Measurements from ENCODE around the gene CDH15. TPM values are rescaled to one million over a fixed set of nuclear protein-coding genes. Genes with fewer than 3 reads are reported as not detected.

The CDH15 gene
- polyA plus RNA-seq, 1 donor from 2014 or later: not detected

GRCh38 chr16:89161763-89162713, 9.5 kb upstream of the CDH15 start:
- no peak overlapping the region for H3K4me3 ChIP-seq (ENCODE audit: low read length)
- no peak overlapping the region for H2AFZ ChIP-seq (ENCODE audit: low read depth, low read length)
- no peak overlapping the region for H3K4me2 ChIP-seq (ENCODE audit: low read length)
- H3F3A ChIP-seq (ENCODE audit: insufficient read depth, low read length, poor library complexity, severe bottlenecking): no peaks in the 10 kb centered on the region
- no peak for TF ChIP-seq EP300 (conservative IDR thresholded peaks at IDR 0.05; ENCODE audit: poor library complexity, severe bottlenecking)
- TF ChIP-seq REST (IDR thresholded peaks at IDR 0.05; ENCODE audit: borderline replicate concordance): no peak
- TF ChIP-seq, protein P1, sequence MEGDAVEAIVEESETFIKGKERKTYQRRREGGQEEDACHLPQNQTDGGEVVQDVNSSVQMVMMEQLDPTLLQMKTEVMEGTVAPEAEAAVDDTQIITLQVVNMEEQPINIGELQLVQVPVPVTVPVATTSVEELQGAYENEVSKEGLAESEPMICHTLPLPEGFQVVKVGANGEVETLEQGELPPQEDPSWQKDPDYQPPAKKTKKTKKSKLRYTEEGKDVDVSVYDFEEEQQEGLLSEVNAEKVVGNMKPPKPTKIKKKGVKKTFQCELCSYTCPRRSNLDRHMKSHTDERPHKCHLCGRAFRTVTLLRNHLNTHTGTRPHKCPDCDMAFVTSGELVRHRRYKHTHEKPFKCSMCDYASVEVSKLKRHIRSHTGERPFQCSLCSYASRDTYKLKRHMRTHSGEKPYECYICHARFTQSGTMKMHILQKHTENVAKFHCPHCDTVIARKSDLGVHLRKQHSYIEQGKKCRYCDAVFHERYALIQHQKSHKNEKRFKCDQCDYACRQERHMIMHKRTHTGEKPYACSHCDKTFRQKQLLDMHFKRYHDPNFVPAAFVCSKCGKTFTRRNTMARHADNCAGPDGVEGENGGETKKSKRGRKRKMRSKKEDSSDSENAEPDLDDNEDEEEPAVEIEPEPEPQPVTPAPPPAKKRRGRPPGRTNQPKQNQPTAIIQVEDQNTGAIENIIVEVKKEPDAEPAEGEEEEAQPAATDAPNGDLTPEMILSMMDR (IDR thresholded peaks at IDR 0.05; ENCODE audit: poor library complexity, severe bottlenecking): no peak
- no peak for TF ChIP-seq MXI1 (conservative IDR thresholded peaks at IDR 0.05; ENCODE audit: poor library complexity, severe bottlenecking)
- no peak for TF ChIP-seq RAD21 (conservative IDR thresholded peaks at IDR 0.05)
- no peak for TF ChIP-seq TAF1 (IDR thresholded peaks at IDR 0.05; ENCODE audit: low read depth)
- no peak for TF ChIP-seq EZH2 (IDR thresholded peaks at IDR 0.05; ENCODE audit: borderline replicate concordance, insufficient read depth, low read length, poor library complexity, severe bottlenecking)
- TF ChIP-seq SMC3 (conservative IDR thresholded peaks at IDR 0.05; ENCODE audit: poor library complexity): no peak
- TF ChIP-seq POLR2AphosphoS5 (IDR thresholded peaks at IDR 0.05): no peak
- no peaks in the 10 kb centered on the region for H3K36me3 ChIP-seq (ENCODE audit: insufficient read depth, low read length)
- no peaks in the 10 kb centered on the region for H3K9me3 ChIP-seq (ENCODE audit: low read length)
- H3K9ac ChIP-seq (ENCODE audit: low read length): no peak overlapping the region
- no peak overlapping the region for H3K27ac ChIP-seq (ENCODE audit: low read length)
- no peaks in the 10 kb centered on the region for H4K20me1 ChIP-seq (ENCODE audit: insufficient read depth)
- no peaks in the 10 kb centered on the region for H3K27me3 ChIP-seq (ENCODE audit: insufficient read depth, low read depth, low read length)
- H3K9me2 ChIP-seq (ENCODE audit: insufficient read depth, low read length): no peaks in the 10 kb centered on the region
- no peaks in the 10 kb centered on the region for H3K79me2 ChIP-seq (replicated peaks; ENCODE audit: insufficient read depth, low read length)

DNA sequence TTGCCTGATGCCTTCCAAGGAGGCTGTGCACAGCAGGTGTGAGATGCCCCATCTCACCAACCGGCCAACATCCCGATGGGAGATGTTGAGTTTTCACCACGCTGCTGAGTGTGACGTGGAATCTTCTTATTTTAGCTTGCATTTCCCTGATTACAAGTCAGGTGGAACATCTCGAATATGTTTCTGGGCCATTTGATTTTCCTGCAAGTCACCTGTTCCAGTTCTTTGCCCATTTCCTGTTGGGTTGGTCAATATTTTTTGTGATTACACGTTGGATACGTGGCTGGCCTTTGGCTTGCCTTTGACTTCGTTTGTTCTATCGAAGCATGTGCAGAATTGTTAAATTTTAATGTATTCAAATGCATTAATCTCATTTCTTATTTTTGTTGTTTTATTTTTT, 8.3 kb upstream of the CDH15 start:
- Histone ChIP-seq H3K9me2 (ENCODE audit: insufficient read depth, low read length) (no peaks in the 10 kb centered on the region), H3K36me3 (ENCODE audit: insufficient read depth, low read length) (no peaks in the 10 kb centered on the region), H3K9me3 (ENCODE audit: low read length) (no peaks in the 10 kb centered on the region), H3K79me2 (replicated peaks; ENCODE audit: insufficient read depth, low read length) (no peaks in the 10 kb centered on the region), H3K4me2 (ENCODE audit: low read length) (no peak overlapping the region), H3K4me3 (ENCODE audit: low read length) (no peak overlapping the region), H3K27me3 (ENCODE audit: insufficient read depth, low read depth, low read length) (no peaks in the 10 kb centered on the region), H3F3A (ENCODE audit: insufficient read depth, low read length, poor library complexity, severe bottlenecking) (no peaks in the 10 kb centered on the region), H2AFZ (ENCODE audit: low read depth, low read length) (no peak overlapping the region), H4K20me1 (ENCODE audit: insufficient read depth) (no peaks in the 10 kb centered on the region), H3K9ac (ENCODE audit: low read length) (no peak overlapping the region), H3K27ac (ENCODE audit: low read length) (no peak overlapping the region)
- TF ChIP-seq, protein P1 (IDR thresholded peaks at IDR 0.05; ENCODE audit: poor library complexity, severe bottlenecking): no peak
- no peak for TF ChIP-seq EP300 (conservative IDR thresholded peaks at IDR 0.05; ENCODE audit: poor library complexity, severe bottlenecking)
- no peak for TF ChIP-seq MXI1 (conservative IDR thresholded peaks at IDR 0.05; ENCODE audit: poor library complexity, severe bottlenecking)
- no peak for TF ChIP-seq TAF1 (IDR thresholded peaks at IDR 0.05; ENCODE audit: low read depth)
- no peak for TF ChIP-seq RAD21 (conservative IDR thresholded peaks at IDR 0.05)
- no peak for TF ChIP-seq REST (IDR thresholded peaks at IDR 0.05; ENCODE audit: borderline replicate concordance)
- TF ChIP-seq EZH2 (IDR thresholded peaks at IDR 0.05; ENCODE audit: borderline replicate concordance, insufficient read depth, low read length, poor library complexity, severe bottlenecking): no peak

Measured in neural cell (in vitro differentiated cells).